Left cardiac atrium (tissue), 4 donors: Measurements from ENCODE around the gene ABCA5. TPM values are rescaled to one million over a fixed set of nuclear protein-coding genes. Genes with fewer than 3 reads are reported as not detected.
A peak's percentile ranks its signal among the peaks of the same experiment; 100 is the strongest.
"Not testable (repeated sequence)": the region's sequence is repeated elsewhere in the genome, so short reads cannot be mapped to it uniquely, and the experiment has no call there.

ENCODE experiments used
- ATAC-seq, 2 donors: fragments of 200-7000 bp; cut with Tn5 transposase; one replicate each; pipeline ENCODE4 v1.9.1; 2020; ENCODE audit warnings: mild to moderate bottlenecking in 2 of 2, moderate library complexity in 2 of 2
- DNase-seq: peaks from one replicate; pipeline ENCODE4 v3.0.0-alpha.2; 2020
- intact Hi-C, 2 donors: fragments of 100-400 bp; cut with DNase I; formaldehyde crosslinking; loops; one replicate each; pipeline versions ENCODE4 v1.14.1 to v1.15.1; 2022 to 2023
- total RNA-seq, 2 donors: library from RNA; stranded (reverse); fragmentation: NEBNext Ultra II Directional; extraction: Animal tissue kit (Norgen Biotek cat#: 25700); gene quantifications; one replicate each; pipeline ENCODE4 v1.2.1, GENCODE V29; 2021
- donor health status: DM: no; HTN: yes; CAD: no.
- donor health status: DM: no; HTN: yes; CAD: no; lungs with severe emphysema.
- donor health status: DM: yes; HTN: yes; CAD: no.
- donor health status: Dilated cardiomyopathy.

ABCA5 gene
- total RNA-seq, 2 donors from 2014 or later = 17.8 to 20.7 TPM

- intact Hi-C loops = no loop called here
Measured at GRCh38 chr17:69230939-69231338, 96.0 kb downstream of the ABCA5 start.

GRCh38 chr17:69228576-69228975 is 98.4 kb downstream of the ABCA5 start, which contains the start of gene ABCA10:
ABCA10 (minus strand) TSS chr17:69228824; CDS start chr17:69225358, 3,466 bp downstream.
- peak in 1 of 2 donors; percentile 19 for ATAC-seq
- intact Hi-C loops = no loop called here
- DNase-seq = no peak

More at GRCh38 chr17:69230939-69231338, 96.0 kb downstream of the ABCA5 start:
- no peak for ATAC-seq
- no peak for DNase-seq

- no peak for ATAC-seq
- DNase-seq = no peak
- intact Hi-C loops = no loop called here
Measured at GRCh38 chr17:69228018-69228417, 98.9 kb downstream of the ABCA5 start.

GRCh38 chr17:69227541-69227940 is 99.4 kb downstream of the ABCA5 start:
- DNase-seq = no peak
- intact Hi-C loops = no loop called here
- ATAC-seq = no peak

GRCh38 chr17:69223809-69224208 is 103.1 kb downstream of the ABCA5 start:
- intact Hi-C loops = no loop called here
- ATAC-seq = peak; percentile 24 to 30
- DNase-seq = no peak

- ATAC-seq (no peak), DNase-seq (no peak)
- intact Hi-C loops = no loop called here
Measured at GRCh38 chr17:69222707-69223258, 104.2 kb downstream of the ABCA5 start.

- ATAC-seq (no peak), DNase-seq (no peak)
- intact Hi-C loops = no loop called here
Measured at GRCh38 chr17:69220098-69220497, 106.8 kb downstream of the ABCA5 start.

- intact Hi-C loops = no loop called here
- DNase-seq = no peak
- no peak for ATAC-seq
Measured at GRCh38 chr17:69218986-69219385, 107.9 kb downstream of the ABCA5 start.

GRCh38 chr17:69213059-69213813 is 113.7 kb downstream of the ABCA5 start:
- intact Hi-C loops = no loop called here
- no peak for ATAC-seq
- DNase-seq = no peak

- DNase-seq = no peak
- no peak for ATAC-seq
- intact Hi-C loops = no loop called here
Measured at GRCh38 chr17:69208640-69209039, 118.3 kb downstream of the ABCA5 start.

GRCh38 chr17:69207151-69207550 is 119.8 kb downstream of the ABCA5 start:
- intact Hi-C loops = no loop called here
- ATAC-seq (no peak), DNase-seq (no peak)

- intact Hi-C loops = no loop called here
- ATAC-seq (no peak), DNase-seq (no peak)
Measured at GRCh38 chr17:69198238-69198637, 128.7 kb downstream of the ABCA5 start.

- ATAC-seq, DNase-seq, intact Hi-C loops: not testable (repeated sequence)
Measured at GRCh38 chr17:69196105-69196653, 130.8 kb downstream of the ABCA5 start.

Other genes starting within 250 kb of the ABCA5 start
- 10 to 100 TPM; 30.6 to 42.2 TPM for gene ABCA6, start 185.2 kb downstream of the ABCA5 start, total RNA-seq
- gene ABCA10, start 98.3 kb downstream of the ABCA5 start, total RNA-seq = 10 to 100 TPM in 1 of 2 donors, 1 to 10 TPM in 1; 5.7 to 12.8 TPM
- 1 to 10 TPM; 3.2 to 7.4 TPM for gene MAP2K6, start 87.6 kb upstream of the ABCA5 start, total RNA-seq